Fibroblast of lung (primary cell): ENCODE data around the gene SMIM20. TPM values are rescaled to one million over a fixed set of nuclear protein-coding genes. Genes with fewer than 3 reads are reported as not detected.

Source experiments
- DNase-seq, 2 donors: peaks; one replicate each; pipeline versions ENCODE4 v3.0.0 to v3.0.0-alpha.2; 2010; ENCODE audit warnings: low read depth in 2 of 2
- H2AFZ ChIP-seq: 2 replicates; pipeline ENCODE4 v1.5.1; 2012; ENCODE audit warnings: low read length, control low read depth, inconsistent platforms
- H3K27ac ChIP-seq: 2 replicates; pipeline ENCODE4 v1.5.1; 2011; ENCODE audit warnings: low read length, control low read depth; ENCODE audit not compliant: insufficient read depth
- H3K27me3 ChIP-seq: 2 replicates; pipeline ENCODE4 v1.5.1; 2011; ENCODE audit warnings: mild to moderate bottlenecking, low read length; ENCODE audit not compliant: control insufficient read depth, insufficient read depth
- H3K36me3 ChIP-seq: 2 replicates; pipeline ENCODE4 v1.5.1; 2011; ENCODE audit warnings: low read length; ENCODE audit not compliant: control insufficient read depth, insufficient read depth
- H3K4me1 ChIP-seq: 2 replicates; pipeline ENCODE4 v1.5.1; 2011; ENCODE audit warnings: low read length; ENCODE audit not compliant: control insufficient read depth, insufficient read depth; ENCODE audit errors: extremely low read depth
- H3K4me2 ChIP-seq: 2 replicates; pipeline ENCODE4 v1.5.1; 2011; ENCODE audit warnings: low read length, control low read depth; ENCODE audit not compliant: insufficient read depth; ENCODE audit errors: extremely low read depth
- H3K4me3 ChIP-seq, 4 experiments: fragments of 200-600 bp in 1 of 4; sonication (generic) in 1 of 4; replicated peaks in 1 of 4; 2 replicates each; pipeline ENCODE4 v1.5.1; 2011 to 2016; ENCODE audit warnings: low read length in 4 of 4, low read depth in 3 of 4, mild to moderate bottlenecking in 3 of 4, control low read depth in 2 of 4, inconsistent platforms in 1 of 4, mixed read lengths in 1 of 4; ENCODE audit not compliant: insufficient read depth in 1 of 4; ENCODE audit errors: control extremely low read depth in 1 of 4
- H3K79me2 ChIP-seq: 2 replicates; pipeline ENCODE4 v1.5.1; 2012; ENCODE audit warnings: mild to moderate bottlenecking, low read length, inconsistent platforms; ENCODE audit not compliant: control insufficient read depth, insufficient read depth
- H3K9ac ChIP-seq: 2 replicates; pipeline ENCODE4 v1.5.1; 2011; ENCODE audit warnings: mild to moderate bottlenecking, low read length, control low read depth; ENCODE audit not compliant: insufficient read depth
- H3K9me3 ChIP-seq: 2 replicates; pipeline ENCODE4 v1.5.1; 2012; ENCODE audit warnings: low read depth, low read length; ENCODE audit not compliant: control insufficient read depth, insufficient read depth
- H4K20me1 ChIP-seq: 2 replicates; pipeline ENCODE4 v1.5.1; 2011; ENCODE audit warnings: low read length; ENCODE audit not compliant: control insufficient read depth, insufficient read depth; ENCODE audit errors: extremely low read depth
- EZH2 ChIP-seq: IDR thresholded peaks from 2 replicates; pipeline ENCODE4 v1.5.1; 2012; ENCODE audit warnings: low read length, control low read depth, mild to moderate bottlenecking; ENCODE audit errors: missing control alignments
- polyA plus RNA-seq, 2 donors: library from polyadenylated mRNA; depleted of rRNA in 1 of 2; stranded (reverse) in 1 of 2; unstranded in 1 of 2; fragments of >200 nt; gene quantifications; 2 replicates each; pipeline ENCODE4 v1.2.1, GENCODE V29; 2011 to 2012; ENCODE audit warnings: missing spikeins in 1 of 2
- total RNA-seq: library from RNA; depleted of rRNA; stranded (reverse); fragments of >200 nt; gene quantifications from 2 replicates; pipeline ENCODE4 v1.2.1, GENCODE V29; 2014
- TF ChIP-seq, protein P1 (sequence below), 2 donors: IDR thresholded peaks in 1 of 2; conservative IDR thresholded peaks in 1 of 2; 1 replicate in 1 of 2; 2 replicates in 1 of 2; pipeline ENCODE4 v1.5.1; 2011 to 2012; ENCODE audit warnings: low read length in 2 of 2, control low read depth in 1 of 2, inconsistent platforms in 1 of 2, low read depth in 1 of 2, mild to moderate bottlenecking in 1 of 2

Gene SMIM20
- total and polyA plus RNA-seq, 2 donors (not counting 1 experiment from before 2014, with no cell fraction given) = 34.9 to 48.7 TPM

DNA sequence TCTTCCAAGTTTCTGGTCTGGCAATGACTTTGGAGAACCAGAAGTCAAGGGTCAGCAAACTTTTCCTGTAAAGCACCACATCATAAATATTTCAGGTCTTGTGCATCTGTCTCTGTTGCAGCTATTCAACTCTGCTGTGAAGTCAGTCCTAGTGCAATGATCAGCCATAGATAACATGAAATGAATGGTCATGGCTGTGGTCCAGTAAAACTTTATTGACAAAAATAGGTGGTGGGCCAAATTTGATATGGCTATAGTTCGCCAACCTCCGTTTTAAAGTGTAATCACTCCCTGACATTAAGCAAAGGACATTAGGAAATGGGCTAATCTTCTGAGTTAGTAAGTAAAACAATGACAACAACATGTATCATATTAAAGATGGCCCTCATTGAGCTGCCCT is 30.5 kb upstream of the SMIM20 start:
- DNase-seq = no peak
- Histone ChIP-seq H3K4me2 (no peak overlapping the region), H3K9ac (no peak overlapping the region), H4K20me1 (no peaks in the 10 kb centered on the region), H3K4me1 (peaks cover 10% of the 10 kb centered on the region), H3K27ac (no peak overlapping the region), H3K9me3 (no peaks in the 10 kb centered on the region), H3K4me3 (no peak overlapping the region), H3K36me3 (no peaks in the 10 kb centered on the region), H3K79me2 (no peaks in the 10 kb centered on the region), H3K27me3 (no peaks in the 10 kb centered on the region), H2AFZ (no peak overlapping the region)
- TF ChIP-seq EZH2 = no peak

DNA sequence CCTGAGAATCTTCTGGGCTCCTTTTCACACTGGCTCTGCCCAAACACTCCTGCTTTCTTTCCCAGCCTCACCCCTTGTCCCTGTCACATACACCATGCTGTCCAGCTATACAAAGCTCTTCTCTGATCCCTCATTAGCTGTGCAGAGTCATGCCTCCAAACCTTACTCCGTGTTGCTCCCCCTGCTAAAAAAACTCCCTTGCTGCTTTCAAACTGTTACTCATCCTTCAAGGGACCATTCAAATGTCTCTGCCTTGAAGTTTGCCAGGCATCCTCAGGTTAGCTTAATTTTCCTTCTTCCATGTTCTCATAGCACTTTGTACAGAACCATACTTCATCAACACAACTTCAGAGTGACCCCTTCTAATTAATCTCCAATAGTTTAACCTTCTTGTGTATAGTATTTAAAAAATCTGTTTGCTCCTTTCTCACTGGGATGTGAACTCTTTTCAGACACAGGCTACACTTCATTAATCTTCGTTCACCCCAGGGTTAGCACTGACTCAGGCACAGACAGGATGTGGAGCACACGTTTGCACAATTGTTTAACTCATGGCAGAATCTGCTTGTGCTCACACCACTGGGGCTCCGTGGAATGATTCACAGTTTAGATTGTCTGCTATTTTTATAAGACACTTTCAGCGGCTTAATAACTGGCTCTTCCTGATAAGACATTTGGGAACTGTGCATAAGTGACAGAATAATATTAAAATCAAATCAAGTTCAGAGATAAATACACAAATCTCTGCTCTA is 29.8 kb upstream of the SMIM20 start:
- no peaks in the 10 kb centered on the region for H3K9me3 ChIP-seq
- H3K4me2 ChIP-seq = no peak overlapping the region
- H3K4me1 ChIP-seq = peaks cover 10% of the 10 kb centered on the region
- TF ChIP-seq, protein P1, sequence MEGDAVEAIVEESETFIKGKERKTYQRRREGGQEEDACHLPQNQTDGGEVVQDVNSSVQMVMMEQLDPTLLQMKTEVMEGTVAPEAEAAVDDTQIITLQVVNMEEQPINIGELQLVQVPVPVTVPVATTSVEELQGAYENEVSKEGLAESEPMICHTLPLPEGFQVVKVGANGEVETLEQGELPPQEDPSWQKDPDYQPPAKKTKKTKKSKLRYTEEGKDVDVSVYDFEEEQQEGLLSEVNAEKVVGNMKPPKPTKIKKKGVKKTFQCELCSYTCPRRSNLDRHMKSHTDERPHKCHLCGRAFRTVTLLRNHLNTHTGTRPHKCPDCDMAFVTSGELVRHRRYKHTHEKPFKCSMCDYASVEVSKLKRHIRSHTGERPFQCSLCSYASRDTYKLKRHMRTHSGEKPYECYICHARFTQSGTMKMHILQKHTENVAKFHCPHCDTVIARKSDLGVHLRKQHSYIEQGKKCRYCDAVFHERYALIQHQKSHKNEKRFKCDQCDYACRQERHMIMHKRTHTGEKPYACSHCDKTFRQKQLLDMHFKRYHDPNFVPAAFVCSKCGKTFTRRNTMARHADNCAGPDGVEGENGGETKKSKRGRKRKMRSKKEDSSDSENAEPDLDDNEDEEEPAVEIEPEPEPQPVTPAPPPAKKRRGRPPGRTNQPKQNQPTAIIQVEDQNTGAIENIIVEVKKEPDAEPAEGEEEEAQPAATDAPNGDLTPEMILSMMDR (conservative IDR thresholded peaks at IDR 0.05 in 1 of 2, IDR thresholded peaks at IDR 0.05 in 1 of 2; ENCODE audit: low read depth in 1 of 2, low read length in 2 of 2) = no peak
- TF ChIP-seq EZH2 = no peak
- H3K27ac ChIP-seq = no peak overlapping the region
- no peak overlapping the region for H3K9ac ChIP-seq
- H3K27me3 ChIP-seq = no peaks in the 10 kb centered on the region
- H2AFZ ChIP-seq = no peak overlapping the region
- H3K36me3 ChIP-seq = no peaks in the 10 kb centered on the region
- peak; percentile 85 for DNase-seq
- no peaks in the 10 kb centered on the region for H4K20me1 ChIP-seq
- no peaks in the 10 kb centered on the region for H3K79me2 ChIP-seq
- no peak overlapping the region for H3K4me3 ChIP-seq

DNA sequence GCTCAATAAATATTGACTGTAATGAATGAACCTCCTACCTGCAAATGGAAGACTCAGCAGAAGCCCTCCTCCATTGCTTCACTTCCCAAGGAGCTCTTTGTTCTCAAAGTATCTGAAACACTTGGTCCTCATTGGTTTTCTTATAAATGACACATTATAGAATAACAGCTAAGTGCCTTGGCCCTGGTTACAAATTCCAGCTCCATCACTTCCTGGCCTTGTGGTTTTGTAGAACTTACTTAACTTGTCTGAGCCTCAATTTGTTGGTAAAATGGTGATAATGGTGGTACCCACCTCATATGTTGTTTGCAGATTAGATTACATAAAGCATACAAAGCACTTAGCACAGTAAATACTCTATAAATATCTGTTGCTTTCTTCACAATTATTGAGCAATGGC is 25.2 kb upstream of the SMIM20 start:
- DNase-seq = peak in 1 of 2 donors; percentile 80
- TF ChIP-seq, protein P1 (conservative IDR thresholded peaks at IDR 0.05 in 1 of 2, IDR thresholded peaks at IDR 0.05 in 1 of 2; ENCODE audit: low read depth in 1 of 2, low read length in 2 of 2) = no peak
- TF ChIP-seq EZH2 = no peak
- Histone ChIP-seq H3K36me3 (no peaks in the 10 kb centered on the region), H3K9me3 (no peaks in the 10 kb centered on the region), H3K4me3 (no peak overlapping the region), H3K27me3 (no peaks in the 10 kb centered on the region), H3K9ac (no peak overlapping the region), H3K27ac (no peak overlapping the region), H2AFZ (no peak overlapping the region), H3K4me2 (no peak overlapping the region), H3K79me2 (no peaks in the 10 kb centered on the region), H4K20me1 (no peaks in the 10 kb centered on the region), H3K4me1 (peaks cover 8% of the 10 kb centered on the region)
